ENCODE data around the gene PACRG.

- TF ChIP-seq, protein P1, sequence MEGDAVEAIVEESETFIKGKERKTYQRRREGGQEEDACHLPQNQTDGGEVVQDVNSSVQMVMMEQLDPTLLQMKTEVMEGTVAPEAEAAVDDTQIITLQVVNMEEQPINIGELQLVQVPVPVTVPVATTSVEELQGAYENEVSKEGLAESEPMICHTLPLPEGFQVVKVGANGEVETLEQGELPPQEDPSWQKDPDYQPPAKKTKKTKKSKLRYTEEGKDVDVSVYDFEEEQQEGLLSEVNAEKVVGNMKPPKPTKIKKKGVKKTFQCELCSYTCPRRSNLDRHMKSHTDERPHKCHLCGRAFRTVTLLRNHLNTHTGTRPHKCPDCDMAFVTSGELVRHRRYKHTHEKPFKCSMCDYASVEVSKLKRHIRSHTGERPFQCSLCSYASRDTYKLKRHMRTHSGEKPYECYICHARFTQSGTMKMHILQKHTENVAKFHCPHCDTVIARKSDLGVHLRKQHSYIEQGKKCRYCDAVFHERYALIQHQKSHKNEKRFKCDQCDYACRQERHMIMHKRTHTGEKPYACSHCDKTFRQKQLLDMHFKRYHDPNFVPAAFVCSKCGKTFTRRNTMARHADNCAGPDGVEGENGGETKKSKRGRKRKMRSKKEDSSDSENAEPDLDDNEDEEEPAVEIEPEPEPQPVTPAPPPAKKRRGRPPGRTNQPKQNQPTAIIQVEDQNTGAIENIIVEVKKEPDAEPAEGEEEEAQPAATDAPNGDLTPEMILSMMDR (IDR thresholded peaks at IDR 0.05), result no peak
- no peak for TF ChIP-seq POLR2AphosphoS5 (IDR thresholded peaks at IDR 0.05)
Observed at GRCh38 chr6:162904069-162904663, 176.4 kb downstream of the PACRG start.

All from upper lobe of left lung (tissue), 4 donors.